ENCODE measurements around the gene DIRAS1.
"Not testable (repeated sequence)": the region's sequence is repeated elsewhere in the genome, so short reads cannot be mapped to it uniquely, and the experiment has no call there.

DIRAS1 gene

GRCh38 chr19:2726904-2727639 is 5.9 kb upstream of the DIRAS1 start:
- no peak for DNase-seq (ENCODE audit: low read depth)

GRCh38 chr19:2726160-2726855 is 5.1 kb upstream of the DIRAS1 start:
- no peak for DNase-seq (ENCODE audit: low read depth)

- no peak for DNase-seq (ENCODE audit: low read depth)
These were observed 3.0 kb upstream of the DIRAS1 start for GRCh38 chr19:2724148-2724557.

GRCh38 chr19:2723747-2724146 is 2.6 kb upstream of the DIRAS1 start:
- no peak for DNase-seq (ENCODE audit: low read depth)

- DNase-seq (ENCODE audit: low read depth) = no peak
These were observed 2.2 kb upstream of the DIRAS1 start for GRCh38 chr19:2723345-2723715.

GRCh38 chr19:2722541-2723344 is 1.6 kb upstream of the DIRAS1 start:
- no peak for DNase-seq (ENCODE audit: low read depth)

GRCh38 chr19:2721570-2722540 is 683 bp upstream of the DIRAS1 start:
- DNase-seq (ENCODE audit: low read depth) = no peak

GRCh38 chr19:2719920-2720776 is 1.0 kb downstream of the DIRAS1 start:
- no peak for DNase-seq (ENCODE audit: low read depth)

GRCh38 chr19:2719232-2719735 is 1.9 kb downstream of the DIRAS1 start:
- DNase-seq (ENCODE audit: low read depth) = no peak

- DNase-seq (ENCODE audit: low read depth) = no peak
These were observed 3.3 kb downstream of the DIRAS1 start for GRCh38 chr19:2717638-2718541.

- no peak for DNase-seq (ENCODE audit: low read depth)
These were observed 4.2 kb downstream of the DIRAS1 start for GRCh38 chr19:2716722-2717637.

GRCh38 chr19:2716275-2716650 is 4.9 kb downstream of the DIRAS1 start:
- DNase-seq (ENCODE audit: low read depth) = no peak

GRCh38 chr19:2715470-2716274 is 5.5 kb downstream of the DIRAS1 start:
- no peak for DNase-seq (ENCODE audit: low read depth)

- no peak for DNase-seq (ENCODE audit: low read depth)
These were observed 6.5 kb downstream of the DIRAS1 start for GRCh38 chr19:2714531-2715269.

- DNase-seq (ENCODE audit: low read depth) = not testable (repeated sequence)
These were observed 7.1 kb downstream of the DIRAS1 start for GRCh38 chr19:2714102-2714501.

- DNase-seq (ENCODE audit: low read depth) = not testable (repeated sequence)
These were observed 8.0 kb downstream of the DIRAS1 start for GRCh38 chr19:2713170-2713569.

GRCh38 chr19:2711875-2712205 is 9.3 kb downstream of the DIRAS1 start:
- DNase-seq (ENCODE audit: low read depth) = no peak
